Neuronal stem cell (in vitro differentiated cells): ENCODE results near the gene MRPL20.
"Not testable (repeated sequence)": the region's sequence is repeated elsewhere in the genome, so short reads cannot be mapped to it uniquely, and the experiment has no call there.

Source experiments
- DNase-seq: peaks from one replicate; pipeline ENCODE4 v3.0.0-alpha.2; 2013; ENCODE audit warnings: low spot score
- H2AFZ ChIP-seq: one replicate; pipeline ENCODE4 v1.6.1; 2013; ENCODE audit warnings: mild to moderate bottlenecking, low read length, inconsistent platforms
- H2AK5ac ChIP-seq: 2 replicates; pipeline ENCODE4 v1.6.1; 2013; ENCODE audit warnings: low read depth, mild to moderate bottlenecking, inconsistent platforms, low read length, moderate library complexity, mixed read lengths
- H2BK120ac ChIP-seq: 2 replicates; pipeline ENCODE4 v1.6.1; 2013; ENCODE audit warnings: low read depth, mild to moderate bottlenecking, inconsistent platforms, low read length, moderate library complexity, mixed read lengths
- H2BK12ac ChIP-seq: one replicate; pipeline ENCODE4 v1.6.1; 2013; ENCODE audit warnings: low read length, inconsistent platforms
- H2BK15ac ChIP-seq: 2 replicates; pipeline ENCODE4 v1.6.1; 2013; ENCODE audit warnings: mild to moderate bottlenecking, low read length, inconsistent platforms, mixed read lengths
- H2BK5ac ChIP-seq: one replicate; pipeline ENCODE4 v1.6.1; 2013; ENCODE audit warnings: inconsistent platforms, mild to moderate bottlenecking, low read length, moderate library complexity
- H3K14ac ChIP-seq: one replicate; pipeline ENCODE4 v1.6.1; 2013; ENCODE audit warnings: low read length, inconsistent platforms
- H3K18ac ChIP-seq: 2 replicates; pipeline ENCODE4 v1.6.1; 2013; ENCODE audit warnings: low read length, inconsistent platforms
- H3K23ac ChIP-seq: 2 replicates; pipeline ENCODE4 v1.6.1; 2013; ENCODE audit warnings: low read depth, mild to moderate bottlenecking, mixed read lengths, low read length, inconsistent platforms; ENCODE audit not compliant: poor library complexity
- H3K27ac ChIP-seq: replicated peaks from 3 replicates; pipeline ENCODE4 v1.5.1; 2013; ENCODE audit warnings: low read length, inconsistent platforms
- H3K27me3 ChIP-seq, 3 experiments: 2 replicates each; pipeline ENCODE4 v1.6.1; 2013; ENCODE audit warnings: low read length in 3 of 3, mild to moderate bottlenecking in 2 of 3, inconsistent platforms in 1 of 3, low read depth in 1 of 3, mixed read lengths in 1 of 3, moderate library complexity in 1 of 3; ENCODE audit not compliant: control insufficient read depth in 3 of 3, insufficient read depth in 3 of 3
- H3K36me3 ChIP-seq, 2 donors: replicated peaks in 1 of 2; 2 replicates each; pipeline ENCODE4 v1.6.1; 2013; ENCODE audit warnings: low read length in 2 of 2; ENCODE audit not compliant: control insufficient read depth in 2 of 2, insufficient read depth in 2 of 2
- H3K4ac ChIP-seq: 2 replicates; pipeline ENCODE4 v1.6.1; 2013; ENCODE audit warnings: inconsistent platforms, mild to moderate bottlenecking, low read length, moderate library complexity
- H3K4me1 ChIP-seq, 2 donors: 1 replicate in 1 of 2; 2 replicates in 1 of 2; pipeline ENCODE4 v1.6.1; 2013; ENCODE audit warnings: low read length in 2 of 2, low read depth in 1 of 2; ENCODE audit not compliant: control insufficient read depth in 2 of 2, insufficient read depth in 1 of 2
- H3K4me2 ChIP-seq: one replicate; pipeline ENCODE4 v1.6.1; 2013; ENCODE audit warnings: mild to moderate bottlenecking, low read length, inconsistent platforms; ENCODE audit not compliant: insufficient read depth, poor library complexity, severe bottlenecking
- H3K4me3 ChIP-seq, 2 donors: 2 replicates each; pipeline ENCODE4 v1.5.1; 2013; ENCODE audit warnings: low read length in 2 of 2, mild to moderate bottlenecking in 2 of 2, inconsistent platforms in 1 of 2, moderate library complexity in 1 of 2
- H3K79me1 ChIP-seq: one replicate; pipeline ENCODE4 v1.6.1; 2013; ENCODE audit warnings: low read depth, mild to moderate bottlenecking, inconsistent platforms, low read length, moderate library complexity
- H3K9ac ChIP-seq: one replicate; pipeline ENCODE4 v1.6.1; 2013; ENCODE audit warnings: mild to moderate bottlenecking, low read depth, low read length, inconsistent platforms; ENCODE audit not compliant: poor library complexity
- H3K9me3 ChIP-seq, 2 donors: replicated peaks in 1 of 2; 2 replicates each; pipeline versions ENCODE3 to v1.6.1; 2013; ENCODE audit warnings: low read length in 2 of 2, mild to moderate bottlenecking in 2 of 2, inconsistent platforms in 1 of 2, low read depth in 1 of 2, mixed read lengths in 1 of 2, moderate library complexity in 1 of 2; ENCODE audit not compliant: control insufficient read depth in 2 of 2, insufficient read depth in 1 of 2
- H4K8ac ChIP-seq: one replicate; pipeline ENCODE4 v1.6.1; 2013; ENCODE audit warnings: low read depth, mild to moderate bottlenecking, inconsistent platforms, low read length, moderate library complexity
- H4K91ac ChIP-seq: one replicate; pipeline ENCODE4 v1.6.1; 2013; ENCODE audit warnings: low read length, low read depth, mild to moderate bottlenecking, inconsistent platforms; ENCODE audit not compliant: poor library complexity
- WGBS, 2 donors: extraction: QIAGEN DNeasy Blood & Tissue Kit; methylation state at CpG; one replicate each; pipeline ENCODE4 v1.1.7; 2013; ENCODE audit warnings: missing lambda C conversion rate in 2 of 2, mixed read lengths in 1 of 2; ENCODE audit not compliant: insufficient read length in 2 of 2, insufficient replicate concordance in 1 of 2; ENCODE audit errors: extremely low coverage in 2 of 2; 5-methylcytosine and 5-hydroxymethylcytosine counted together

MRPL20 gene

GRCh38 chr1:1371364-1371745 is 35.7 kb downstream of the MRPL20 start:
- H2BK15ac ChIP-seq: no peak overlapping the region
- no peak overlapping the region for H3K14ac ChIP-seq
- no peak overlapping the region for H2AFZ ChIP-seq
- no peak overlapping the region for H3K4me3 ChIP-seq
- H3K27me3 ChIP-seq: peaks cover 0 to 2% (median 0%) of the 10 kb centered on the region in 3 experiments
- H3K27ac ChIP-seq: no peak overlapping the region
- H3K9ac ChIP-seq: no peak overlapping the region
- peak overlapping the region; percentile 82 for H4K8ac ChIP-seq
- H3K9me3 ChIP-seq: peaks cover 0 to 9% of the 10 kb centered on the region in 2 donors
- H3K36me3 ChIP-seq: peaks cover 14 to 15% of the 10 kb centered on the region in 2 donors
- H3K23ac ChIP-seq: peak overlapping the region; percentile 89
- no peak for DNase-seq
- no peak overlapping the region for H2BK5ac ChIP-seq
- peaks cover 26% of the 10 kb centered on the region for H3K79me1 ChIP-seq
- peak overlapping the region; percentile 40 for H2AK5ac ChIP-seq
- H4K91ac ChIP-seq: no peak overlapping the region
- peak overlapping the region; percentile 90 for H2BK12ac ChIP-seq
- peaks cover 13 to 17% of the 10 kb centered on the region in 2 donors for H3K4me1 ChIP-seq
- WGBS, 2 donors: no CpG with 5 or more reads among the region's 12 CpGs
- H3K4me2 ChIP-seq: no peak overlapping the region
- H2BK120ac ChIP-seq: no peak overlapping the region
- H3K18ac ChIP-seq: no peak overlapping the region
- H3K4ac ChIP-seq: peak overlapping the region; percentile 89

- no peak overlapping the region for H3K23ac ChIP-seq
- H3K27ac ChIP-seq: no peak overlapping the region
- no peak for DNase-seq
- peaks cover 14 to 15% of the 10 kb centered on the region in 2 donors for H3K36me3 ChIP-seq
- no peak overlapping the region for H2AFZ ChIP-seq
- no peak overlapping the region for H2BK5ac ChIP-seq
- H3K14ac ChIP-seq: no peak overlapping the region
- H3K4me3 ChIP-seq: peak overlapping the region in 1 of 2 donors; percentile 16
- peak overlapping the region; percentile 22 for H2BK12ac ChIP-seq
- H3K18ac ChIP-seq: no peak overlapping the region
- H3K4me1 ChIP-seq: peaks cover 11 to 14% of the 10 kb centered on the region in 2 donors
- no peak overlapping the region for H4K91ac ChIP-seq
- H3K27me3 ChIP-seq: peaks cover 0 to 2% (median 0%) of the 10 kb centered on the region in 3 experiments
- no peak overlapping the region for H3K9ac ChIP-seq
- no peak overlapping the region for H4K8ac ChIP-seq
- peak overlapping the region; percentile 52 for H2AK5ac ChIP-seq
- H3K79me1 ChIP-seq: peaks cover 26% of the 10 kb centered on the region
- peak overlapping the region; percentile 43 for H2BK15ac ChIP-seq
- H3K4ac ChIP-seq: no peak overlapping the region
- H2BK120ac ChIP-seq: no peak overlapping the region
- peaks cover 4 to 13% of the 10 kb centered on the region in 2 donors for H3K9me3 ChIP-seq
- no peak overlapping the region for H3K4me2 ChIP-seq
- WGBS, 2 donors: no CpG with 5 or more reads among the region's 16 CpGs
These were observed 36.3 kb downstream of the MRPL20 start for GRCh38 chr1:1370771-1371300.

- not testable (repeated sequence) for H3K18ac ChIP-seq, DNase-seq, H2AFZ ChIP-seq, H2BK15ac ChIP-seq, H3K4ac ChIP-seq, H3K23ac ChIP-seq, H2BK120ac ChIP-seq, H2AK5ac ChIP-seq, H4K91ac ChIP-seq, H2BK5ac ChIP-seq, H3K4me3 ChIP-seq, H3K4me2 ChIP-seq, H3K14ac ChIP-seq, H2BK12ac ChIP-seq, H3K27me3 ChIP-seq, H3K27ac ChIP-seq, H3K9ac ChIP-seq, H4K8ac ChIP-seq
- peaks cover 26% of the 10 kb centered on the region for H3K79me1 ChIP-seq
- peaks cover 5 to 14% of the 10 kb centered on the region in 2 donors for H3K9me3 ChIP-seq
- peaks cover 14 to 15% of the 10 kb centered on the region in 2 donors for H3K36me3 ChIP-seq
- WGBS, 2 donors: no CpG with 5 or more reads among the region's 14 CpGs
- H3K4me1 ChIP-seq: peaks cover 11 to 13% of the 10 kb centered on the region in 2 donors
These were observed 37.0 kb downstream of the MRPL20 start for GRCh38 chr1:1370094-1370493.

GRCh38 chr1:1367315-1367714 is 39.8 kb downstream of the MRPL20 start:
- DNase-seq: no peak
- peaks cover 5 to 14% of the 10 kb centered on the region in 2 donors for H3K9me3 ChIP-seq
- H3K18ac ChIP-seq: no peak overlapping the region
- peaks cover 3 to 5% of the 10 kb centered on the region in 2 donors for H3K4me1 ChIP-seq
- no peak overlapping the region for H2BK5ac ChIP-seq
- peaks cover 0 to 2% (median 0%) of the 10 kb centered on the region in 3 experiments for H3K27me3 ChIP-seq
- H2AFZ ChIP-seq: no peak overlapping the region
- H2BK120ac ChIP-seq: no peak overlapping the region
- 100% methylated on average over 4 to 5 of the region's 5 CpGs for WGBS, 2 donors
- H2AK5ac ChIP-seq: no peak overlapping the region
- H3K9ac ChIP-seq: no peak overlapping the region
- no peak overlapping the region for H4K91ac ChIP-seq
- H3K4me2 ChIP-seq: no peak overlapping the region
- no peak overlapping the region for H3K27ac ChIP-seq
- peaks cover 2 to 5% of the 10 kb centered on the region in 2 donors for H3K36me3 ChIP-seq
- H3K23ac ChIP-seq: no peak overlapping the region
- H3K4ac ChIP-seq: no peak overlapping the region
- no peak overlapping the region for H2BK12ac ChIP-seq
- H3K14ac ChIP-seq: no peak overlapping the region
- no peak overlapping the region for H2BK15ac ChIP-seq
- H3K79me1 ChIP-seq: peaks cover 7% of the 10 kb centered on the region
- no peak overlapping the region for H4K8ac ChIP-seq
- peak overlapping the region in 1 of 2 donors; percentile 33 for H3K4me3 ChIP-seq
